Aorta (tissue), 5 donors: ENCODE results near the gene PSMA1. TPM values are rescaled to one million over a fixed set of nuclear protein-coding genes. Genes with fewer than 3 reads are reported as not detected.
A peak's percentile ranks its signal among the peaks of the same experiment; 100 is the strongest.
"Not testable (repeated sequence)": the region's sequence is repeated elsewhere in the genome, so short reads cannot be mapped to it uniquely, and the experiment has no call there.

Experiments
- ATAC-seq: fragments of 200-7000 bp; cut with Tn5 transposase; one replicate; pipeline ENCODE4 v1.9.1; 2022; ENCODE audit warnings: moderate library complexity; ENCODE audit not compliant: low FRiP score
- DNase-seq, 2 donors: peaks; one replicate each; pipeline ENCODE4 v3.0.0-alpha.2; 2020
- H3K27ac ChIP-seq, 2 donors: one replicate each; pipeline ENCODE4 v1.5.1; 2013; ENCODE audit warnings: low read length in 2 of 2, mild to moderate bottlenecking in 2 of 2, moderate library complexity in 2 of 2, control low read depth in 1 of 2, inconsistent platforms in 1 of 2, low read depth in 1 of 2
- H3K27me3 ChIP-seq, 2 donors: one replicate each; pipeline ENCODE4 v1.6.1; 2013; ENCODE audit warnings: control low read depth in 1 of 2, low read length in 1 of 2, mild to moderate bottlenecking in 1 of 2, moderate library complexity in 1 of 2; ENCODE audit not compliant: insufficient read depth in 2 of 2, control insufficient read depth in 1 of 2
- H3K36me3 ChIP-seq, 2 donors: one replicate each; pipeline ENCODE4 v1.6.1; 2013; ENCODE audit warnings: control low read depth in 1 of 2, low read length in 1 of 2, mild to moderate bottlenecking in 1 of 2; ENCODE audit not compliant: insufficient read depth in 2 of 2, control insufficient read depth in 1 of 2
- H3K4me1 ChIP-seq, 2 donors: one replicate each; pipeline ENCODE4 v1.6.1; 2013; ENCODE audit warnings: low read length in 2 of 2, control low read depth in 1 of 2, mild to moderate bottlenecking in 1 of 2, moderate library complexity in 1 of 2; ENCODE audit not compliant: insufficient read depth in 2 of 2, control insufficient read depth in 1 of 2
- H3K4me3 ChIP-seq, 2 donors: one replicate each; pipeline ENCODE4 v1.5.1; 2013; ENCODE audit warnings: low read length in 2 of 2, control low read depth in 1 of 2, mild to moderate bottlenecking in 1 of 2
- H3K9me3 ChIP-seq: one replicate; pipeline ENCODE4 v1.6.1; 2013; ENCODE audit warnings: mild to moderate bottlenecking, low read length; ENCODE audit not compliant: control insufficient read depth
- WGBS, 2 donors: extraction: QIAGEN DNeasy Blood & Tissue Kit; methylation state at CpG; one replicate each; pipeline ENCODE4 v1.1.7; 2013; 5-methylcytosine and 5-hydroxymethylcytosine counted together
- intact Hi-C, 2 donors: fragments of 100-400 bp; cut with DNase I; formaldehyde crosslinking; loops; one replicate each; pipeline versions ENCODE4 v1.14.2 to v1.15.0; 2022
- long read RNA-seq, 2 donors: library from polyadenylated mRNA; unstranded; transcript quantifications; one replicate each; pipeline ENCODE4 v2.0.0, GENCODE V29; 2020 to 2021
- polyA plus RNA-seq, 2 donors: library from polyadenylated mRNA; stranded (reverse); fragments of 200-250 nt; gene quantifications; one replicate each; pipeline ENCODE4 v1.2.3, GENCODE V29; 2013
- total RNA-seq, 2 donors: library from RNA; stranded (reverse); fragmentation: NEBNext Ultra II Directional; extraction: Animal tissue kit (Norgen Biotek cat#: 25700); gene quantifications; one replicate each; pipeline ENCODE4 v1.2.1, GENCODE V29; 2021
- donor health status: healthy with polysubstance abuse.
- donor health status: Bipolar disorder and iron deficiency.
- donor health status: DM: no; HTN: no; CAD: no.
- donor health status: DM: no; HTN: no; CAD: no.
- donor health status: DM: yes; HTN: yes; CAD: no.

PSMA1 gene
- 100 to 1,000 TPM; 117 to 122 TPM for total RNA-seq
- polyA plus RNA-seq, result 100 to 1,000 TPM in 1 of 2 donors, 10 to 100 TPM in 1; 92.8 to 133 TPM
- long read RNA-seq, donor 1, transcript PSMA1-201 (10 exons, 1,505 nt), result major isoform, 219 of 292 reads
- long read RNA-seq, donor 1, transcript PSMA1-209 (10 exons, 1,527 nt), result minor isoform, 10 of 292 reads
- long read RNA-seq, donor 1, partial matches to known transcripts, result 10 of 292 reads
- long read RNA-seq, donor 1, other reads (novel, unspliced or antisense), result 53 of 292 reads
- long read RNA-seq, donor 2, transcript PSMA1-201 (10 exons, 1,505 nt), result major isoform, 28 of 44 reads
- long read RNA-seq, donor 2, partial matches to known transcripts, result 4 of 44 reads
- long read RNA-seq, donor 2, other reads (novel, unspliced or antisense), result 9 of 44 reads

DNA sequence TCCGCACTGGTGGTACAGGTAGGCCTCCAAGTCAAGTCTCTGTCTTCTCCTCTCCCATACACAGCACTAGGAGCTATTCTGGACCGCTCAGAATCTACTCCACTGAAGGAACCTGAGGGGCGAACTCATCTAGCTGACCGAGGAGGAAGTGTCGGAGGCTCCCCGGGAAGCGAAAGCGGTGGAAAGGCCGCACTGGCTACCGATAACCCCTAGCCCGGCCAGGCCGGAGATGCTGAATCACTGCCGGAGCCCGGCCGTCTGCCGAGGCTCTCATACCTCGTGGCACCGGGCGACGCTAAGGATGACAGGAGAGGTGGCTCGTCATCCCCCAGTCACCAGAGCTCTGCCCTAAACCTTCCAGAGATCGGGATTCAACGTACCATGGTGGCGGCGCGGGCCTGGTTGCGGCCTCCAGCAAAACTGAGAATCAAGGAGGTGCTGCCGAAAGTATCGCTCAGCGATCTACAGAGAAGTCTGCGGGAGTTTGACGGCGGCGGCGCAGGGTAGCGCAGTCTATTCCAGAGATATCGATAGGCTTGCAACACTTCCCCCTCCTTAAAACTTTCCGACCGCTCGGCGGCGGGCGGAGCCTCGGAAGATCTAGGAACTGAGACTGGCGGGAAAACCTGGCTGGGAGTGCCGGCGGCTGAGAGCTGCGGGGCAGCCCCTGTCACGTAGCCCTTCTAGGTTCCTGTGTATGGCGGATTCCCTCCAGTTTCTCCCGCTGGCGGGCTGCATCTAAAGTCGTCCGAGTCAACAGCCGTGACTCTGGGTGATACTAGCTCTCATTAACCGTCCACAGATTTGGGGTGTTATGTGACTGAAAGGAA lies at the start of gene PSMA1:
Gene PSMA1 (minus strand): TSS at position 470 of the 830 bp plus-strand sequence. CDS start 87 bp downstream, at position 383.
- ATAC-seq (peak; percentile 100), DNase-seq (peak; percentile 98)
- Histone ChIP-seq H3K36me3 (no peaks in the 10 kb centered on the region), H3K27me3 (no peaks in the 10 kb centered on the region), H3K4me3 (peak within 1 kb of the TSS; percentile 60 to 95), H3K9me3 (no peaks in the 10 kb centered on the region), H3K4me1 (peaks cover 0 to 4% of the 10 kb centered on the region in 2 donors), H3K27ac (peak within 1 kb of the TSS in 1 of 2 donors; percentile 91)
- intact Hi-C loops, result loop anchor here (1.0 to 5.0 kb wide), 4 partner anchors 19 to 372 kb away; partner anchors contain the start of genes CYP2R1 (in 1 of the 2) and PDE3B (in 1 of the 2)
- 0% methylated on average over 55 to 56 of the region's 56 CpGs for WGBS, 2 donors

DNA sequence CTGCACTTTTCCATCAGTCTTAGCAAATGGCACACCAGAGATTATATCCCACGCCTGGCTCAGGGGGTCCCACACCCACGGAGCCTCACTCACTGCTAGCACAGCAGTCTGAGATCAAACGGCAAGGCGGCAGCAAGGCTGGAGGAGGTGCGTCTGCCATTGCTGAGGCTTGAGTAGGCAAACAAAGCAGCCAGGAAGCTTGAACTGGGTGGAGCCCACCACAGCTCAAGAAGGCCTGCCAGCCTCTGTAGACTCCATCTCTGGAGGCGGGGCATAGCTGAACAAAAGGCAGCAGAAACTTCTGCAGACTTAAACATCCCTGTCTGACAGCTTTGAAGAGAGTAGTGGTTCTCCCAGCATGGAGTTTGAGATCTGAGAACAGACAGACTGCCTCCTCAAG lies 49.3 kb upstream of the PSMA1 start:
- H3K36me3 ChIP-seq, H3K27me3 ChIP-seq, H3K27ac ChIP-seq, intact Hi-C loops, ATAC-seq, H3K9me3 ChIP-seq, H3K4me1 ChIP-seq, H3K4me3 ChIP-seq, DNase-seq: not testable (repeated sequence)
- 88 to 89% methylated on average over 6 of the region's 6 CpGs for WGBS, 2 donors

DNA sequence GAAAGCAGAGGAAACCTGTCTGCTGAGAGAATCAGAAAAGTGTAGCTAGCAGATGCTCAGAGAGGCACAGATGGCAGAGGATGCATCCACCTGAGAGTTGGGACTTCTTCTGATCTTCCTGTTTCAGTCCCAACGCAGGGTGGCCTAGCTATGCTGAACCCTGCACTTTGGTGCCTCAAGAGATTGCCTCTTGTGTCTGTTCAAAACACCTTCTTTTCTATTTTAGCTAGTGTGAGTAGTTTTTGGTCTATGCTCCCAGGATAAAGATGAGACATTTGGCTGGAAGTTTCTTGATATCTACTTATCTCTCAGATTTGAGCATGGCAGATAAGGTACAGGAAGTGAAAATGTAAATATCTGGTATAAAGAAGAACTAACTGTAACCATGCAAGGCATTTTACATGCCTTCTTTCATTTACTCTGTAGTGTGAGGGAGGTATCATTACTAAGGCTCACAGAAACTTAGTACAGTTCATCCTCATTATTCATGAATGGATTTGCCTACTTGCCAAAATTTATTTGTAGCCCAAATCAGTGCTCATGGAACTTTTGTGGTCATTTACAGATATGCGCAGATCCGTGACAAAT lies 47.0 kb upstream of the PSMA1 start:
- Histone ChIP-seq H3K4me1 (no peaks in the 10 kb centered on the region), H3K4me3 (no peak overlapping the region), H3K36me3 (no peaks in the 10 kb centered on the region), H3K27me3 (no peaks in the 10 kb centered on the region), H3K9me3 (no peaks in the 10 kb centered on the region), H3K27ac (no peak overlapping the region)
- ATAC-seq, result no peak
- 87 to 90% methylated on average over 3 of the region's 3 CpGs for WGBS, 2 donors
- DNase-seq, result no peak
- intact Hi-C loops, result no loop called here

DNA sequence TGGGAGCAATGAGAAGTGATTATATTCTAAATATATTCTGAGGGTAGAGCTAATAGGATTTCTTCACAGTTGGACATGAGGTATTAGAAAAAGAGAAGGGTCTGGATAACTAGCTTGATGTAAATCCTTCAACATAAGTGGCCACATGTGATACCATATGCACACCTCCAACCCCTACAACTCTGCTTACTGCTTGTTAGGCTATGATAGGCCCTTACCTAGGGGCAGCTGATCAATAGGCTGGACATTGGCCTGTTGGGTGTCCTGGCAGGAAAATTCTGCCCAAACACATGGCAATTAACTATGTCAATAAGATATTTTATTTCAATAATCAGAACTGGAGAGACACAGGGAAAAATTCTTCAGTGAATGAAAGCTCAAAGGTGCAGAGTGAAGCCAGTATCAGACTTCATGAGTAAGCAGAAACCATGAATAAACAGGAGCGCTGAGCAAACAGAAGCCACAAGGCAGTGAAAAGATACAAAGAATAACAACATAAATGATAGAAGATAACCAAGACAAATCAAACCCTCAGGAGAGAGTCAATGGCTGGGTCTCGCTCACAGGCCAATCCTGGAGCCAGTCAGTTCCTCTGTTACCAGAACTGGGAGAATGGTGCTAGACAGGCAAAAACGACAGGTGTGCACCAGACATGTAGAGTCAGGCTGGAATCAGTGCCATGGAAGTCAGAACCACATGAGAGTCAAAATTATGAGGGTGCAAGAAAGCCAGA lies 46.3 kb upstream of the PSMA1 start:
- intact Hi-C loops, result no loop called here
- DNase-seq, result no peak
- no peaks in the 10 kb centered on the region for H3K9me3 ChIP-seq
- H3K4me3 ChIP-seq, result no peak overlapping the region
- no peaks in the 10 kb centered on the region for H3K36me3 ChIP-seq
- no peaks in the 10 kb centered on the region for H3K4me1 ChIP-seq
- ATAC-seq, result no peak
- no peak overlapping the region for H3K27ac ChIP-seq
- no peaks in the 10 kb centered on the region for H3K27me3 ChIP-seq
- 97 to 98% methylated on average over 3 of the region's 3 CpGs for WGBS, 2 donors

DNA sequence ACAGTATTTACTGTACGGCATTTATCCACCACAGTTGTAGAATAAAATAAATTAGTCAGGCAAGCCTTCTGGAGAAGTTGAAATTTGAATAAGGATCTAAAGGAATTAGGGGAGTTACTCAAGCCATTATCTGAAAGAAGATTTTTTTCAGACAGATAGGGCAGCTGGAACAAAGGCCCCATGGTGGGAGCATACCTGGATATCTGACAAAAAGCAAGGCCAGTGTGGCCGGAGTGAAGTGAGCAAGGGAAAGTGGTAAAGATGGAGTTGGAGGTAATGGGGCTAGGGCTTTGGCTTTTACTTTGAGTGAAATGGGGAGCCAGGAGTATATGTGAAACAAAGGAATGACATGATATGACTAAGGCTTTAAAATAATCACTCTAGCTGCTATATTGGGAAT lies 45.7 kb upstream of the PSMA1 start:
- no peak overlapping the region for H3K4me3 ChIP-seq
- H3K4me1 ChIP-seq, result no peaks in the 10 kb centered on the region
- DNase-seq (no peak), ATAC-seq (no peak)
- no peaks in the 10 kb centered on the region for H3K27me3 ChIP-seq
- WGBS, 2 donors, result 97% methylated on average over 2 of the region's 2 CpGs
- H3K27ac ChIP-seq, result no peak overlapping the region
- no peaks in the 10 kb centered on the region for H3K36me3 ChIP-seq
- H3K9me3 ChIP-seq, result no peaks in the 10 kb centered on the region
- intact Hi-C loops, result no loop called here

DNA sequence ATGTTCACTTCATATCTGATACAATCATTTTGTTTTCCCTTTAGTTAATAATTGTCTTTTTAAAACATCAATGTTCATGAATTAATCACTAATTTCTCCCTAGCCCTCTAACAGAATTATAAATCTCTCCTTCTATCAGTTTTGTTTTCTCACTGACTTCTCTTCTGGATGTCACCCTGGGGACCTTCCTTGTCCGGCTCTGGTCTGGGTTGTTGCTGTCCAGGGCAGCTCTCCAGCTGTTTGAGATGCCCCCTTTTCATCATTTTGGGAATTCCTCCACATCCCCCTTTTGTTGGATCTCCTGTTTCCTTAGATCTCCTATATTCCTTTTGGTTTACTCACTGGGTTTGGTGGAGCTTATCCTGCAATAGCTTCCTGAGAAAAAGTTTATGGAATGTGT lies 35.6 kb upstream of the PSMA1 start:
- H3K4me1 ChIP-seq, result peaks cover 0 to 2% of the 10 kb centered on the region in 2 donors
- intact Hi-C loops, result no loop called here
- no peaks in the 10 kb centered on the region for H3K9me3 ChIP-seq
- H3K27ac ChIP-seq, result no peak overlapping the region
- no peaks in the 10 kb centered on the region for H3K27me3 ChIP-seq
- H3K36me3 ChIP-seq, result no peaks in the 10 kb centered on the region
- no peak for ATAC-seq
- no peak for DNase-seq
- WGBS, 2 donors, result 66 to 71% methylated on average over 1 of the region's 1 CpG
- no peak overlapping the region for H3K4me3 ChIP-seq

DNA sequence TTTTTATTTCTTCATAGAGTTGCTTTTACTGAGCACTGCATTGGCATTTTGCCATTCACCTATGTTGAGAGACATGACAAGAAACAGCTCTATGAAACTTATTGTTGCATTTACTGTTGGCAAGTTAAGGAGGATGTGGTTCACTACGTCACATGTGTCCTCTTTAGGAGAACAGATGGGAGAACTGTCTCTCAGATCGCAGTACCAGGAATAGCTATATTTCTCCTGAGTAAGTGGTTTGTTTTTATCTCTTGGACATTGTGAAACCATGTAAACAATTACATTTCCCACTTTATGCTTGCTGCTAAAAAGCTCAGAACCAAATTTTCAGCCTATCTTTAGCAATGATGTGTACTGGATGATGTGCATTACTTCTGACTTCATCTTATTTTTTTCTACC lies 34.8 kb upstream of the PSMA1 start:
- intact Hi-C loops, result no loop called here
- Histone ChIP-seq H3K4me3 (no peak overlapping the region), H3K27ac (no peak overlapping the region), H3K36me3 (no peaks in the 10 kb centered on the region), H3K9me3 (no peaks in the 10 kb centered on the region), H3K27me3 (no peaks in the 10 kb centered on the region), H3K4me1 (peaks cover 0 to 2% of the 10 kb centered on the region in 2 donors)
- WGBS, 2 donors, result 81 to 89% methylated on average over 2 of the region's 2 CpGs
- no peak for ATAC-seq
- DNase-seq, result no peak

DNA sequence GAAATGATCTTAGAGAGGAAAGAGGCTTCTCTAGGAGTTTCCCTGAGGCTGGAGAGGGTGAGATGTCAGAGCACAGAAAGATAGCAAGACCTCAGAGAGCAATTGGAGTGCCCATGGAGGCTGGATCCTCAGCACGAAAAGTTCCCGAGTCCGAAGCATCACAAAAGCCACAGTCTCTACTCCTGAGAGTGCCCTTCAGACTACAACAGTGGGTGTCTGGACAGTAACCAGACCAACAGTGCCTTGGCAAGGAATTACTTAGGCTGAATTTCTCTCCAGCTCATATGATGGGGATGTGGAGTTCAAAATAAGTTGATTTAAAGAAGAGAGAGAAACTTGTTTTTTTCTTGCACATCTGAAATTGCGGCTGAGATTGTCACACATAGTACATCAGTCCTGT lies 31.9 kb upstream of the PSMA1 start:
- Histone ChIP-seq H3K36me3 (no peaks in the 10 kb centered on the region), H3K9me3 (no peaks in the 10 kb centered on the region), H3K4me3 (no peak overlapping the region), H3K27ac (no peak overlapping the region), H3K4me1 (peaks cover 0 to 2% of the 10 kb centered on the region in 2 donors), H3K27me3 (no peaks in the 10 kb centered on the region)
- intact Hi-C loops, result no loop called here
- 57 to 68% methylated on average over 4 of the region's 4 CpGs for WGBS, 2 donors
- ATAC-seq (no peak), DNase-seq (no peak)
